Heart right ventricle (tissue), 16 donors: ENCODE data around the gene DELE1. TPM values are rescaled to one million over a fixed set of nuclear protein-coding genes. Genes with fewer than 3 reads are reported as not detected.

Source experiments
- ATAC-seq, 8 donors: fragments of 200-7000 bp; cut with Tn5 transposase; one replicate each; pipeline ENCODE4 v1.9.1; 2020; ENCODE audit warnings: mild to moderate bottlenecking in 8 of 8, moderate library complexity in 8 of 8, moderate number of reproducible peaks in 1 of 8
- DNase-seq, 2 donors: peaks; one replicate each; pipeline ENCODE4 v3.0.0-alpha.2; 2020
- H3K27ac ChIP-seq, 10 donors: fragments of 200-600 bp; sonication (generic) in 2 of 10; one replicate each; pipeline versions ENCODE4 v1.5.0 to v1.8.0; 2020 to 2022; ENCODE audit warnings: mild to moderate bottlenecking in 3 of 10
- H3K27me3 ChIP-seq, 7 donors: fragments of 200-600 bp; one replicate each; pipeline ENCODE4 v1.8.0; 2021 to 2022; ENCODE audit warnings: mild to moderate bottlenecking in 2 of 7
- H3K36me3 ChIP-seq, 9 donors: fragments of 200-600 bp; sonication (generic) in 1 of 9; one replicate each; pipeline versions ENCODE4 v1.5.0 to v1.8.0; 2020 to 2022; ENCODE audit warnings: mild to moderate bottlenecking in 2 of 9
- H3K4me1 ChIP-seq, 9 donors: fragments of 200-600 bp; sonication (generic) in 1 of 9; one replicate each; pipeline versions ENCODE4 v1.5.0 to v1.8.0; 2020 to 2022; ENCODE audit warnings: mild to moderate bottlenecking in 4 of 9
- H3K4me3 ChIP-seq, 10 donors: fragments of 200-600 bp; sonication (generic) in 2 of 10; one replicate each; pipeline versions ENCODE4 v1.5.0 to v1.8.0; 2020 to 2022; ENCODE audit warnings: mild to moderate bottlenecking in 7 of 10, moderate library complexity in 2 of 10
- H3K9me3 ChIP-seq, 11 donors: fragments of 200-600 bp in 10 of 11; sonication (generic) in 2 of 11; one replicate each; pipeline versions ENCODE4 v1.5.0 to v1.8.0; 2013 to 2022; ENCODE audit warnings: mild to moderate bottlenecking in 2 of 11, control low read depth in 1 of 11, moderate library complexity in 1 of 11
- CTCF ChIP-seq, 9 donors: fragments of 200-600 bp; sonication (generic) in 2 of 9; IDR thresholded peaks; one replicate each; pipeline versions ENCODE4 v1.5.0 to v1.8.0; 2021 to 2022; ENCODE audit warnings: antibody characterized with exemption in 9 of 9, mild to moderate bottlenecking in 5 of 9, moderate library complexity in 1 of 9
- WGBS, 2 donors: extraction: QIAGEN DNeasy Blood & Tissue Kit; methylation state at CpG; one replicate each; pipeline ENCODE4 v1.1.7; 2013; ENCODE audit warnings: inconsistent platforms in 1 of 2; 5-methylcytosine and 5-hydroxymethylcytosine counted together
- intact Hi-C, 10 donors: fragments of 100-400 bp; cut with DNase I; formaldehyde crosslinking; loops; one replicate each; pipeline versions ENCODE4 v1.11.1 to v1.14.2; 2022
- long read RNA-seq, 3 donors: library from polyadenylated mRNA; unstranded; transcript quantifications; one replicate each; pipeline ENCODE4 v2.0.0, GENCODE V29; 2020 to 2021
- polyA plus RNA-seq, 2 donors: library from polyadenylated mRNA; stranded (reverse); fragments of 200-250 nt; gene quantifications; one replicate each; pipeline ENCODE4 v1.2.3, GENCODE V29; 2013
- total RNA-seq, 10 donors: library from RNA; stranded (reverse); fragmentation: NEBNext Ultra II Directional in 3 of 10; extraction: Animal tissue kit (Norgen Biotek cat#: 25700) in 3 of 10; gene quantifications; one replicate each; pipeline versions ENCODE4 v1.2.1 to v1.2.4, GENCODE V29; 2021 to 2023
- donor health status: Arrhythmogenic right ventricular cardiomyopathy.
- donor health status: ischemic (EF 13 %, LVEDD 7.1; RV severe dilation, severe dysfunction).
- donor health status: healthy with polysubstance abuse.
- donor health status: DM: no; HTN: yes; CAD: no.
- donor health status: DM: no; HTN: no; CAD: no.
- donor health status: ischemic (EF 25% LVEDD 6.9; RV normal size, moderate dysfunction).
- donor health status: ischemic (EF 25% LVEDD 5.7; RV mildly dilated, moderate dysfunction).
- donor health status: healthy.
- donor health status: DM: yes; HTN: yes; CAD: no.
- donor health status: Ischemic cardiomyopathy.
- donor health status: ischemic (EF 35%, LVEDD 5.7; RV mildly dilated, moderate dysfunction).
- donor health status: nonischemic (EF 11% LVEDD 7.7; RV severe dilation, severe dysfunction).
- donor health status: DM: yes; HTN: yes; CAD: no.
- donor health status: PGD.
- donor health status: ischemic (EF 29% LVEDD 5.4; RV normal size, mild dysfunction).
- donor health status: nonischemic (EF 23%, LVEDD 6.1; RV moderate dilation, normal function).

DELE1 gene
- total RNA-seq (100 to 1,000 TPM in 6 of 10 donors, 10 to 100 TPM in 4; 82.1 to 192 (median 141) TPM), polyA plus RNA-seq (10 to 100 TPM; 50.1 to 69.8 TPM)
- long read RNA-seq, donor 1, full-length matches to known transcripts, result 12 of 43 reads
- long read RNA-seq, donor 1, partial matches to known transcripts, result 18 of 43 reads
- long read RNA-seq, donor 1, other reads (novel, unspliced or antisense), result 13 of 43 reads
- long read RNA-seq, donor 2, full-length matches to known transcripts, result 24 of 80 reads
- long read RNA-seq, donor 2, partial matches to known transcripts, result 40 of 80 reads
- long read RNA-seq, donor 2, other reads (novel, unspliced or antisense), result 16 of 80 reads
- long read RNA-seq, donor 3, full-length matches to known transcripts, result 36 of 131 reads
- long read RNA-seq, donor 3, partial matches to known transcripts, result 67 of 131 reads
- long read RNA-seq, donor 3, other reads (novel, unspliced or antisense), result 28 of 131 reads

GRCh38 chr5:141923448-141924313 is at the start of gene DELE1:
TSS of gene DELE1 (plus strand) at chr5:141923871. CDS start at chr5:141923942, 71 bp downstream.
- H3K27me3 ChIP-seq, result no peaks in the 10 kb centered on the region
- H3K4me3 ChIP-seq, result peak within 1 kb of the TSS; percentile 37 to 81 (median 66)
- WGBS, 2 donors, result 0 to 1% methylated on average over 53 of the region's 53 CpGs
- no peaks in the 10 kb centered on the region for H3K9me3 ChIP-seq
- H3K4me1 ChIP-seq, result peaks cover 4 to 55% (median 37%) of the 10 kb centered on the region in 9 donors
- peak within 1 kb of the TSS; percentile 84 to 99 (median 98) for H3K27ac ChIP-seq
- TF ChIP-seq CTCF (IDR thresholded peaks at IDR 0.05), result no peak
- DNase-seq, result peak; percentile 95 to 97
- H3K36me3 ChIP-seq, result peaks cover 0 to 42% (median 23%) of the 10 kb centered on the region in 9 donors
- intact Hi-C loops, result loop anchor here in 7 of 10 donors (2.0 to 5.0 kb wide), 4 partner anchors 33 to 41 kb away; partner anchors contain the start of gene PCDH12 (in 5 of the 7)
- peak; percentile 98 to 99 (median 98) for ATAC-seq

- peaks cover 11 to 92% (median 55%) of the 10 kb centered on the region in 9 donors for H3K4me1 ChIP-seq
- ATAC-seq (no peak), DNase-seq (no peak)
- peaks cover 0 to 9% (median 0%) of the 10 kb centered on the region in 9 donors for H3K36me3 ChIP-seq
- H3K27me3 ChIP-seq, result peaks cover 0 to 68% (median 41%) of the 10 kb centered on the region in 7 donors
- peak overlapping the region in 9 of 10 donors; percentile 47 to 97 (median 94) for H3K27ac ChIP-seq
- TF ChIP-seq CTCF (IDR thresholded peaks at IDR 0.05), result no peak
- no peaks in the 10 kb centered on the region for H3K9me3 ChIP-seq
- intact Hi-C loops, result loop anchor here in 2 of 10 donors (2.0 to 5.0 kb wide), 2 partner anchors 23 to 37 kb away; no protein-coding TSS in a partner anchor
- peak overlapping the region in 9 of 10 donors; percentile 56 to 92 (median 84) for H3K4me3 ChIP-seq
- 60% methylated on average over 3 of the region's 3 CpGs for WGBS, 2 donors
These were observed 49.8 kb upstream of the DELE1 start for GRCh38 chr5:141873933-141874261.

GRCh38 chr5:141874262-141874964 is 49.3 kb upstream of the DELE1 start:
- H3K4me3 ChIP-seq, result peak overlapping the region; percentile 8 to 92 (median 84)
- intact Hi-C loops, result loop anchor here in 2 of 10 donors (2.0 to 5.0 kb wide), 2 partner anchors 24 to 37 kb away; no protein-coding TSS in a partner anchor
- H3K9me3 ChIP-seq, result no peaks in the 10 kb centered on the region
- peaks cover 11 to 92% (median 57%) of the 10 kb centered on the region in 9 donors for H3K4me1 ChIP-seq
- peaks cover 0 to 4% (median 0%) of the 10 kb centered on the region in 9 donors for H3K36me3 ChIP-seq
- peak in 1 of 8 donors; percentile 6 for ATAC-seq
- H3K27me3 ChIP-seq, result peaks cover 0 to 69% (median 41%) of the 10 kb centered on the region in 7 donors
- DNase-seq, result peak in 1 of 2 donors; percentile 46
- 27 to 37% methylated on average over 16 of the region's 16 CpGs for WGBS, 2 donors
- TF ChIP-seq CTCF (IDR thresholded peaks at IDR 0.05), result no peak
- peak overlapping the region in 9 of 10 donors; percentile 47 to 97 (median 94) for H3K27ac ChIP-seq
